GM18511 (cell line): ENCODE measurements around the gene CHPF.

Experiments
- ATAC-seq: cut with Tn5 transposase; IDR thresholded peaks from one replicate; pipeline ENCODE4 v1.9.1; 2021; ENCODE audit warnings: mild to moderate bottlenecking, moderate library complexity; ENCODE audit not compliant: unreplicated experiment

The CHPF gene, protein sequence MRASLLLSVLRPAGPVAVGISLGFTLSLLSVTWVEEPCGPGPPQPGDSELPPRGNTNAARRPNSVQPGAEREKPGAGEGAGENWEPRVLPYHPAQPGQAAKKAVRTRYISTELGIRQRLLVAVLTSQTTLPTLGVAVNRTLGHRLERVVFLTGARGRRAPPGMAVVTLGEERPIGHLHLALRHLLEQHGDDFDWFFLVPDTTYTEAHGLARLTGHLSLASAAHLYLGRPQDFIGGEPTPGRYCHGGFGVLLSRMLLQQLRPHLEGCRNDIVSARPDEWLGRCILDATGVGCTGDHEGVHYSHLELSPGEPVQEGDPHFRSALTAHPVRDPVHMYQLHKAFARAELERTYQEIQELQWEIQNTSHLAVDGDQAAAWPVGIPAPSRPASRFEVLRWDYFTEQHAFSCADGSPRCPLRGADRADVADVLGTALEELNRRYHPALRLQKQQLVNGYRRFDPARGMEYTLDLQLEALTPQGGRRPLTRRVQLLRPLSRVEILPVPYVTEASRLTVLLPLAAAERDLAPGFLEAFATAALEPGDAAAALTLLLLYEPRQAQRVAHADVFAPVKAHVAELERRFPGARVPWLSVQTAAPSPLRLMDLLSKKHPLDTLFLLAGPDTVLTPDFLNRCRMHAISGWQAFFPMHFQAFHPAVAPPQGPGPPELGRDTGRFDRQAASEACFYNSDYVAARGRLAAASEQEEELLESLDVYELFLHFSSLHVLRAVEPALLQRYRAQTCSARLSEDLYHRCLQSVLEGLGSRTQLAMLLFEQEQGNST

DNA sequence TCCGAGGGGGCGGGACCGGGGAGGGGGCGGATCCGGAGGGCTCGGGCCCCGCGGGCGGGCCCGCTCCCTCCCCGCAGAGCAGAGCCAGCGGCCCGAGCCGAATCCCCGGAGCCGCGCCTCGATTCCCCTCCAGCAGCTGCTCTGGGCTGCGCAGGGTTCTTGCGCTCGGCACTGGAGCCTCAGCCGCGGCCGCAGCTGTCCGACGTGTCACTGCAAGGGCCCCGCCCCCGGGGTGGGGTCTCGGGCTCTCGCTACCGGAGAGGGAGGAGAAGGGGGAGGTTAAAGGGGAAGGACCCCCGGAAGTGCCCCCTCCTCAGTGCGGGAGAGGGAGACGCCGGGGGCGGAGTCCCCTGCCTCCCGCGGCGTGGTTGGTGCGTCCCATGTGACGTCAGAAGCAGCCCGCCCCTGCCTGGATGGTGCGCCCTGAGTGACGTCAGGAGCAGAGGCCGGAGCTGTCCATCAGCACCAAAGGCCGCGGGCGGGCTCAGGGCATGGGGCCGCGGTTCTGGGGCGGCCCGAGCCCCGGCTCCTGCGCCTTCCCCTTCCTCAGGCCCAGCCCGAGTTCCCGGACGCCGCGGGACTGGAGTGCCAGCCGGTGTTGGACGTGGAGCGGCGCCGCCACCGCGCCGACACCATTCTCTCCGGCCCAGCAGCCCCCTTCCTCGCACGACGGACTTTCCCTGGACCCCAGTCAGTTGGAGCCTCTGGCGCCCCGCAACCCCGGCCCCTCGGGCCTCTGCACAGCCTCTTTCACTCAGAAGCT lies at the start of gene CHPF, which contains the start of gene TMEM198:
TSS of gene CHPF (minus strand) at position 214 of the 763 bp plus-strand sequence. CDS start 271 bp downstream, outside the sequence.
TSS of gene TMEM198 (plus strand) at position 433 of the 763 bp plus-strand sequence. CDS start 700 bp downstream, outside the sequence.
- peak; percentile 80 for ATAC-seq

DNA sequence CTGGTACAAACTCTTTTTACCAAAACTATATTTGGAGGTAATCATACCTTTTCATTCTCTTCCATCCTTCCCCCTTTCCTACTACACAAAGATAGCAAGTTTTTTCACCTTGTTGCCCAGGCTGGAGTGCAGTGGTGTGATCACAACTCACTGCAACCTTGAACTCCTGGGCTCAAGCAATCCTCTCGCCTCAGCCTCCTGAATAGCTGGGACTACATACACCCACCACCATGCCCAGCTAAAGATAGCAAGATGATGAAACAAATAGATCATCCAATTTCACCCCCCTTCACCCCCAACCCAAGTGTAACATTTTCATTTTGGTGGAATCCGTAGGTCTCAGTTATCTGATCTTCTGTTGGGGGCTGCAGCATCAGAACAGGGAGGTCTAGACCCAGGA lies 49.5 kb upstream of the CHPF start:
- ATAC-seq: no peak

DNA sequence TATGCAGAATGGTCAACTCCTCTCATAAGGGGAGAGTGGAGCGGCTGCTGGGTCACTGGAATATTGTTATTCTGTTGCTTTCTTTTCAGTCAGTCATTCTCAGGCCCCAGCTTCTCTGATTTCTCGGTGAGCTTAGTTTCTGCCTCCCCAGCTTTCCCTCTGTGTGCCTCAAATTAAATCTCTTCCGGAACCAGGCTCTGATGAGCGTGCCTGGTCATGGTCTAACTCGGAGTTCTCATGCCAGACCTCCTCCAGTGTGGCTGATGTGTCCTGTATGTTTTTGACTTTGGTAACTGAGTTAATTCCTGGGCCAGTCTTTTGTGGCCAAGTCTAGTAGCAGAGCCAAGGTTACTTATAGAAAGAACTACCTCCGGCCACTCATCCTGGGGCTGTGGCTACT lies 49.1 kb upstream of the CHPF start:
- ATAC-seq: no peak

DNA sequence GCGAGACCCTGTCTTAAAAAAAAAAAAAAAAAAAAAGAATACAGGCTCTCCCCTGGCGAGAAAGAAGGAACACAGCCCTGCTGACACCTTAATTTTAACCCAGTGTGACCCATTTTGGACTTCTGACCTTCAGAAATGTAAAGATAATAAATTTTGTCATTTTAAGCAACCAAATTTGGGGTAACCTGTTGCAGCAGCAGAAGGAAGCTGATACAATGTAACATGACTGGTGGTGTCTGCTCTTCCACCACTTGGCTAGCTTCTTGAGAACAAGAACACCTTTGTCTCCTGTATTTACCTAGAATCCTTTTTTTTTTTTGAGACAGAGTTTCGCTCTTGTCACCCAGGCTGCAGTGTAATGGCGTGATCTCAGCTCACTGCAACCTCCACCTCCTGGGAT lies 47.5 kb upstream of the CHPF start:
- no peak for ATAC-seq

DNA sequence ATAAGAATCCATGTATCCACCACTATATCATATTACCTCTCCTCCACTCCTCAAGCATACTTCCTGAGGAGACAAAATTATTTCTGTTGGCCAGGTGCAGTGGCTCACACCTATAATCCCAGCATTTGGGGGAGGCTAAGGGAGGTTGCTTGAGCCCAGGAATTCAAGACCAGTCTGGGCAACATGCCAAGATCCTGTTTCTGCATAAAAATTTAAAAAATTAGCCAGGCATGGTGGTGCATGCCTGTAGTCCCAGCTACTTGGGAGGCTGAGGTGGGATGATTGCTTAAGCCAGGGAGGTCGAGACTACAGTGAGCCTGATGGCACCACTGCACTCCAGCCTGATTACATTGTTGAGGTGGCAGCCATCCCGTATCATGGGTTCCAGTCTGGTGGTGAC lies 37.7 kb upstream of the CHPF start:
- no peak for ATAC-seq

DNA sequence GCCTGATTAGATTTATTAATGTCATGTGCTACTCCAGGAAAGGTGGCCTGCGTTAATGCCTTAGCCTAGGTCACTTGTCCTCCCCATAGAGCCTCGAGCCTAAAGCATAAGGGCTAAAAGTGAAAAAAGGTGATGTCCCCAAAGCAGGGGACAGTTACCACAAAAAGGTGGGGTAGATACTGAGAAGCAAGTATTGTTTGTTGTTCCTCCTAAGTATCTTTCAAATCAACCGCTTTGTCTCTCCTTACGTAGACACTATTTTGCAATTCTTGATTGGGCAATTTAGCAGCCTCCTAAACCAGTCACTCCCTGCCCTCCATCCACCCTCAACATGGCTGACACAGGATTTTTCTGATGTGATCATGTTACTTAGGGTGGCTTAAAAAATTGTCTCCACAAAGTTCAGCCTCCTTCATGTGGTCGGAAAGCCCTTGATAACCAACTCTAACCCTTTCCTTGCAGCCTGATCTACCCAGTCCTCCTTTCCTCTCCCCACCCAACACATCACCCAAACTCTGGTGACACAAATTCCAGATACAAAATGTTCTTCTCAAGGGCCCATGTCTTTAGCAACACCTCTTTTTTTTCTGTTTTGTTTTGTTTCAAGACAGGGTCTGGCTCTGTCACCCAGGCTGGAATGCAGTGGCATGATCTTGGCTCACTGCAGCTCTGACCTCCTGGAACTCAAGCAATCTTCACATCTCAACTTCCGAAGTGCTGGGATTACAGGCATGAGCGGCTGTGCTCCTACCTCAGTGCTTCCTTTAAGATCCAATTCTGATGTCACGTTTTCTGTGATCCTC lies 35.4 kb upstream of the CHPF start:
- ATAC-seq: no peak

DNA sequence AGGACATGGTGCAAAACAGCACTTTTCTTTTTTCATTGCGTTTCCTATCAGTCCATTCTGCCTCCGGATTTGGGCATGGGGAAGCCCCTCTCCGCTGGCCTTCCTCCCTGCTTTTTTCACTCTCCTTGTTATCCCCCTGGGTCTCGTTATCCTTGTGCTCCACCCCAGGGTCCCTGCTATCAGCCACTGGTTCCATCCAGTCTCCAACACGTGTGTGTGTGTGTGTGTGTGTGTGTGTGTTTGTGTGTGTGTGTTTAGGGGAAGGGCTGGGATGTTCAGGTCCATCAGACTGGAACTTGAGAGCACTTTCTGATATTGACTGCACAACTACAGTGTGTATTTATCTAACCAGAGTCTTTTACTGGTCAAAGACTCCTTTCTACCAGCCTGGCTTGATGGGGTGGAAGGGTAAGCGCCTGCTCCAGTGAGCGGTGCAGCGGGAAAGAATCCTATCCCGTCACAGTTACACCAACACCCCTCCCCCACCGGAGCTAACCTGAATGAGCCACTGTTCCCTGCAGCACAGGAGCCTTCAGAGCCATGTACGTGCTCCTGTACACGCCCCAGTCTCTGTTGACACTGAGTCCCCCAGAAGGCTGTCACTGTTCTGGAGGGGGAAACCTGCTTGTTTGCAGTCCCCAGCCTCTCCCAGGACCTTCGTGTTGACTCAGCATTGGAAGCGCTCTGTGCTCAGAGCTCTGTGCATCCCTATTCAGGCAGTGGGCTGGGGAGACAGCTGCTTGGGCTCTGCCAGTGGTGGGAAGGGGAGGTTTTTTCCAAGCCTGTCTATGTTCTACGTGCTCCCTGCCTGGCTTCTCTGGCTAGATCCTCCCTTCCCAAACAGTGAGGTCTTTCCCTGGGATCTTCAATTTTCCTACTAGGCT lies 33.1 kb upstream of the CHPF start:
- no peak for ATAC-seq

DNA sequence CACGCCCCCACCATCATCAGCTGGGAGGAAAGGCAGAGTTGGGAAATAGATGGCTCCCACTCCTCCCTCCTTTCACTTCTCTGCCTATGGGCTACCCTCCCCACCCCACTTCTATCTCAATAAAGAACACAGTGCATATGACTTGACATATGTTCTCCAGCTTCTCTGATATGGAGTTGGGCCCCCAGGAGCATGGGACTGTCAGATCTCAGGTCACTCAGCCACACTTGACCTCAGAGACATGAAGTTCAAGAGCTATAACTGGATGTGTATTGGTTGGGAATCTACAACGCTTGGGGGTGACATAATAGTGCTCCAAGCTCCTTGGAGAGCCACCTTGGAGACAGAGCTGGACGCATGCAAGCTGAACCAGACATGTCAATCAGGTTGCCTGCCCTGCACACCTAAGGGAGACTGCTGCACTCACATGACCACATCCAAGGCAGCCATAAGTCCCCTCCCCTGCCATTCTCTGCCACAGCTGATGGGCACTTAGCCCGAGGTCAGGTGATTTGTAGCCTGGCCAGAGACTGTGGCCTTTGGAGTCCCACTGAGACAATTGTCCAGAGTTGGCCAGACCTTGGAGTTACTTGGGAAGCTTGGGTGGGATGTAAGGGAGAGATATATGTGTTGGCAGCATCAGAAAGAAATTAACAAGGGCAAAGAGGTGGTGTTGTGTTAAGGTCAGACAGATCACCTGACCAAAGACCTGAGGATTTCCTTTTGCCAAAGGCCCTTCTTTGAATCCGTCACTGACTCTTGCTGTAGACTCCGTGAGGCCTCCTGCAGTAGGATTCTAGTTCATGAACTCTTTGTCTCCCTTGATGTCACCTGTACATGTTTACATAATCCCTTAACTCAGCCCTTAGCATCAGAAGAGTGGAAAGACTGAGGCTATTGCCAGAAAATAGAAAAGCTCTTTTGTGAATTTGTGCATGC lies 32.2 kb upstream of the CHPF start:
- no peak for ATAC-seq

DNA sequence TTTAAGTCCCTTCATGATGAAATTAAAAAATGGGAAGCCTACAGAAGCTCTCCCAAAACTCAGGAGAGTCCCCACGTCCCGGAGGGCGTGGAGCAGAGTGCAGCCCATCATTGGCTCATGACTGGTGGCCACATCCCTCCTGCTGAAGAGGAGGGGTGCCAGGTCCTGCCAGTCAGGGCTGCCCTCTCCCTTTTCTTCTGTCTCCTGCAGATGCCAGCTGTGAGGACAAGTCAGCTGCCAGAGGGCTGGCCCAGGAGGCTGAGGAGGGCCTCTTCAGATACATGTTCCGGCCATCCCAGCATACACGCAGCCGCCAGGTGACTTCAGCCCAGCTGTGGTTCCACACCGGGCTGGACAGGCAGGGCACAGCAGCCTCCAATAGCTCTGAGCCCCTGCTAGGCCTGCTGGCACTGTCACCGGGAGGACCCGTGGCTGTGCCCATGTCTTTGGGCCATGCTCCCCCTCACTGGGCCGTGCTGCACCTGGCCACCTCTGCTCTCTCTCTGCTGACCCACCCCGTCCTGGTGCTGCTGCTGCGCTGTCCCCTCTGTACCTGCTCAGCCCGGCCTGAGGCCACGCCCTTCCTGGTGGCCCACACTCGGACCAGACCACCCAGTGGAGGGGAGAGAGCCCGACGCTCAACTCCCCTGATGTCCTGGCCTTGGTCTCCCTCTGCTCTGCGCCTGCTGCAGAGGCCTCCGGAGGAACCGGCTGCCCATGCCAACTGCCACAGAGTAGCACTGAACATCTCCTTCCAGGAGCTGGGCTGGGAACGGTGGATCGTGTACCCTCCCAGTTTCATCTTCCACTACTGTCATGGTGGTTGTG lies 31.1 kb upstream of the CHPF start:
- ATAC-seq: no peak

DNA sequence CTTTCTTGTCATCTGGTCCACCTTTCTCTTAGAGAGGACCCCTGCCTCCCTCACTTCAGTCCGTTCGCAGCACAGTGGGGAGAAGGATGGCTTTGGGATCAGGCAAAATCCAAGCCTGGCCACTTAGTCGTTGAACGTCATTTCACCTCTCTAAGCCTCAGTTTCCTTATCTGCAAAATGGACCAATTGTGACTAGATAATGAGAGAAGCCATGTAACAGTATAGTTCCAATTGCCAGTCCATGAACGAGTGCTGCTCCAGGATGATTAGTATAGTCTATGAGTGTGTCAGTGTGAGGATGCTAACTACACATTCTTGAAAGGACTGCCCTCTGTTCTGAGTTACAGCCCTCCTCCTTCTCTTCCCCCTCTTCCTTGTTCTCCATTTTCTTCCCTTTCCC lies 29.6 kb upstream of the CHPF start:
- no peak for ATAC-seq

DNA sequence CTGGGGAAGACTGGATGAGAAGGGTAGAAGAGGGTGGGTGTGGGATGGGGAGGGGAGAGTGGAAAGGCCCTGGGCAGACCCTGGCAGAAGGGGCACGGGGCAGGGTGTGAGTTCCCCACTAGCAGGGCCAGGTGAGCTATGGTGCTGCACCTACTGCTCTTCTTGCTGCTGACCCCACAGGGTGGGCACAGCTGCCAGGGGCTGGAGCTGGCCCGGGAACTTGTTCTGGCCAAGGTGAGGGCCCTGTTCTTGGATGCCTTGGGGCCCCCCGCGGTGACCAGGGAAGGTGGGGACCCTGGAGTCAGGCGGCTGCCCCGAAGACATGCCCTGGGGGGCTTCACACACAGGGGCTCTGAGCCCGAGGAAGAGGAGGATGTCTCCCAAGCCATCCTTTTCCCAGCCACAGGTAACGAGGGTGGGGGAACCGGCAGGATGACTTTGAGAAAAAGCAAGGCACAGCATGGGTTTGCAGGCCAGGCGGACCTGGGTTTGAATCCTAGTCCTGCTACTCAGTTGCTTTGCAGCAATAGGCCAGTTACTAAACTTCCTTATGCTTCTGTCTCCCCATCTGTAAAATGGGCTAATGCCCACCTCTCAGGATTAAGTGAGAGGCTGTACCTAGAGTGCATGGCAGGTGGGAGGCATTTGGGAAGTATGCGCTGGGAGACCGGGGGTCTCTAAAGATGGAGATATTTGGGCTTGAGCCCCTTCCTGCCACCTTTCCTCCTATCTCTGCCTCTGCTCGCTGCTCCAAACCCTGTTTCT lies 28.8 kb upstream of the CHPF start, which contains the start of gene INHA:
TSS of gene INHA (plus strand) at position 74 of the 765 bp plus-strand sequence. CDS start at position 139, 65 bp downstream.
- no peak for ATAC-seq

DNA sequence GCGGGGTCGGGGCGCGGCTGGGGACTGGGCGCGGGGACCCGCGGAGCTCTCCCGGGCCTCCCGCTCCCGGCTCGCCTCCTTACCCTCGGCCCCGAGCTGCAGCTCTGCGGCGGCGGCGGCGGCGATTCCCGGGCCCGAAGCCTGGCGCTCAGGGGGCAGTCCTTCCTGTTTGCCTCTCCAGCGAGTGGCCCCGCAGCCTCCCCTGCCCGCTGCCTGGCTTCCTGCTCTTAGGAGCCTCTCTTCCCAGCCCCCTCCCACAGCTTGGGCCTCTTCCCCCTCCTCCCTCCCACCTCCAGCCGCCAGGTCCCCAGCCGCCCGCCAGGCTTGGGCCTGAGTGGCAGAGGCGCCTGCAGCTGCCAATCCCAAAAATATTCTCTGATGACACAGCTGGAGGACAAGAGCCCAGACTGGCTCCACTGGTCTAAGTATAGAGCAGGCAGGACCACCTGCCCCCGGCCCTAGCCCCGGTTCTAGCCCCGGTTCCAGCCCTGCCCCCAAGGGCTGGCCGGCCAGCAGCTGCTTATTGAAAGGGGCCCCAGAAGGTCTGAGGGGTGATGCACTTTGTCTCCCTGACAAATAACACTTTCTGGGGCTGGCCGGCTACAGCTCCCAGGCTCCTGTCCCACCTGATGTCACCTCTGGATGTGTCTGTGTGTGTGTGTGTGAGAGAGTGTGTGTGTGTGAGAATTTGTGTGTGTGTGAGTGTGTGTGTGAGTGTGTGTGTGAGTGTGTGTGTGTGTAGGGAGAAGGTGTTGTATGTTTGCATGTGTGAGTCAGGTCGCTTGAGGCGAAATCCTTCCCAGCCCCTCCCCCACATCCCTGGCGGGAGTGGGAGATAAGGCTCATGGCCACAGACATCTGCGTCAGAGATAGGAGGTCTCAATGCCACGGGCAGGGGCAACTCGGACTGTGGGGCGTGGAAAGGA lies 28.0 kb upstream of the CHPF start, which contains the start of gene OBSL1:
TSS of gene OBSL1 (minus strand) at position 229 of the 926 bp plus-strand sequence. CDS start 307 bp downstream, outside the sequence.
- ATAC-seq: no peak

DNA sequence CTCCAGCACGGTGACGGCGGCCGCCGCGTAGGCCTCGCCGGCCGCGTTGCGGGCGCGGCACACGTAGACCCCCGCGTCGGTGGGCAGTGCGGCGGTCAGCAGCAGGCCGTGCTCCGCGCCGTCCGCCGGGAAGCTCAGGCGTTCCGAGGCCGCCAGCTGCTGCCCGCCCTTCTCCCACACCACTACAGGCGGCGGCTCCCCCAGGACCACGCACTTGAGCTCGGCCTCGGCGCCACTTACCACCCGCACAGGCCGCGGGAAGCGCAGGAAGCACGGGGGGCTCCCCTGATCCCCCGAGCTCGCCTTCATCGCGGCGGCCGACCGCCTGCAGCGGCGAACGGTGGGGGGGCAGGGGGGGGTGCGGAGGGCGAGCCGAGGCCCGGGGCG lies 27.3 kb upstream of the CHPF start:
- no peak for ATAC-seq

DNA sequence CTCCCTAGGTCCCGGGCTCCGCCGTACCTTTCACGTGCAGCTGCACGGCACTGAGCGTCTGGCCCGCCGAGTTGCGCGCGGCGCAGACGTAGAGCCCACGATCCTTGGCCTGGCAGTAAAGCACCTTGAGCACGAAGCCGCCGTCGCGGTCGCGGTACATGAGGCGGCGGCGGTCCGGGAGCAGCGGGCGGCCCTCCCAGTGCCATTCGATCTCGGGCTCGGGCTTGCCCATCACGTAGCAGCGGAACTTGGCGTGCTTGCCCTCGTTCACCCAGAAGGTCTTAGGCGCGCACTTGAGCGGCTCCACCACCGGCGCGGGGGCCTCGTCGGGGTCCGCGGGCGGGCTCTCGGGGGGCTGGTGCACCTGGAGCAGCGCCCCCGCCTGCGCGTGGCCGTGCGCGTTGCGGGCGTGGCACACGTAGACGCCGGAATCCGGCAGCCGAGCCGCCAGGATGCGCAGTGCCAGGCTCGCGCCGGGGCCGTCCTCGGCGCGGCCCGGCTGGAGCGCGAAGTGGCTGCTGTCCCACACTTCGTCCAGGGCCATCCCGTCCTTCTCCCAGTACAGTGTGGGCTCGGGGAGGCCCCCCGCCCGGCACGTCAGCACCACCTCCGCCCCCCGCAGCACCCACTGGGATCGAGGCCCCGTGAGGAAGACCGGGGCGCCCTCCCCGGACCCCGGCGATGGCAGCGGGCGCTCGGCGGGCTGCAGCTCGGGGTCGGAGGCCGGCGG lies 26.8 kb upstream of the CHPF start:
- ATAC-seq: no peak

DNA sequence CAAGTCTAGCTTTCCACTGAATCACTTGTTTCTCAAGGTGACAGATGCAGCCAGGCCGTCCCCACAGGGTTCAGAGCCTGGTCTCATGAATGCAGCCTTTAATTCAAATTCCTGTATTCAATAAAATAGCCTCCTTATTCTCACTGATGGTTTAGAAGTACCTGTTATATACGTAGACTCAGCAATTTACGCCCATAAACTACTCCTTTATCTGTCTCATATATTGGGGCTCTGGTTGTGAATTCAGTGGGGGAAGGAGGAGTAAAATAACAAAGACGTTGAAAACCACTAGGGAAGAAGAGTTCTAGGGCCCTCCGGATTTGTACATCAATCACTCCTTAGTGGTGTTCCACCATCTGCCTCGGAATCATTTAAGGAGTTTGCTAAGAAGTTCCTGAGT lies 26.0 kb upstream of the CHPF start:
- ATAC-seq: no peak
